Cardiac muscle cell (in vitro differentiated cells and primary cell): ENCODE results near the gene ACADSB. TPM values are rescaled to one million over a fixed set of nuclear protein-coding genes. Genes with fewer than 3 reads are reported as not detected.

Source experiments
- DNase-seq, 2 donors: peaks; one replicate each; pipeline versions ENCODE4 v3.0.0 to v3.0.0-alpha.2; 2010 to 2017; ENCODE audit warnings: low read depth in 1 of 2, low spot score in 1 of 2
- H3K27ac ChIP-seq: fragments of 200-600 bp; sonication (generic); 2 replicates; pipeline ENCODE4 v1.5.1; 2016
- H3K27me3 ChIP-seq: fragments of 200-600 bp; sonication (generic); 2 replicates; pipeline ENCODE4 v1.6.0; 2016; ENCODE audit warnings: control low read depth
- H3K36me3 ChIP-seq: fragments of 200-600 bp; sonication (generic); 2 replicates; pipeline ENCODE4 v1.5.1; 2016; ENCODE audit warnings: control low read depth
- H3K4me1 ChIP-seq: fragments of 200-600 bp; sonication (generic); 2 replicates; pipeline ENCODE4 v1.8.1; 2017; ENCODE audit warnings: low read depth, mild to moderate bottlenecking, mixed run types
- H3K4me3 ChIP-seq: fragments of 200-600 bp; sonication (generic); 2 replicates; pipeline ENCODE4 v1.5.1; 2016; ENCODE audit warnings: mild to moderate bottlenecking
- H3K9me3 ChIP-seq: fragments of 200-600 bp; sonication (generic); 2 replicates; pipeline ENCODE4 v1.5.1; 2017; ENCODE audit warnings: low read depth, mild to moderate bottlenecking, control low read depth
- CTCF ChIP-seq: IDR thresholded peaks from 2 replicates; pipeline ENCODE4 v1.5.1; 2012; ENCODE audit warnings: low read depth, mild to moderate bottlenecking, low read length
- polyA plus RNA-seq: library from polyadenylated mRNA; unstranded; fragments of >200 nt; fragmentation: Nextera tagmentation; extraction: Ambion mirVana; gene quantifications from 2 replicates; pipeline ENCODE4 v1.2.1, GENCODE V29; 2016
- total RNA-seq: library from RNA; depleted of rRNA; stranded (reverse); fragments of >200 nt; gene quantifications from 2 replicates; pipeline ENCODE4 v1.2.3, GENCODE V29; 2016

ACADSB gene
- total and polyA plus RNA-seq, 2 experiments from 2014 or later, result 14.3 to 16.0 TPM

GRCh38 chr10:122995936-122996335, 12.9 kb upstream of the ACADSB start:
- Histone ChIP-seq H3K27ac (no peak overlapping the region), H3K4me3 (no peak overlapping the region), H3K4me1 (no peaks in the 10 kb centered on the region), H3K36me3 (peaks cover 25% of the 10 kb centered on the region), H3K9me3 (no peaks in the 10 kb centered on the region), H3K27me3 (no peaks in the 10 kb centered on the region)
- no peak for DNase-seq
- no peak for TF ChIP-seq CTCF

- Histone ChIP-seq H3K9me3 (no peaks in the 10 kb centered on the region), H3K27ac (no peak overlapping the region), H3K27me3 (no peaks in the 10 kb centered on the region), H3K4me3 (no peak overlapping the region), H3K36me3 (peaks cover 17% of the 10 kb centered on the region), H3K4me1 (no peaks in the 10 kb centered on the region)
- no peak for DNase-seq
- TF ChIP-seq CTCF, result no peak
Observed at GRCh38 chr10:122997864-122998263, 10.9 kb upstream of the ACADSB start.

- H3K27ac ChIP-seq, result no peak overlapping the region
- H3K4me3 ChIP-seq, result no peak overlapping the region
- H3K4me1 ChIP-seq, result no peaks in the 10 kb centered on the region
- no peak for TF ChIP-seq CTCF
- no peaks in the 10 kb centered on the region for H3K9me3 ChIP-seq
- H3K27me3 ChIP-seq, result no peaks in the 10 kb centered on the region
- no peak for DNase-seq
- peaks cover 17% of the 10 kb centered on the region for H3K36me3 ChIP-seq
Observed at GRCh38 chr10:122998360-122998917, 10.4 kb upstream of the ACADSB start.

- DNase-seq, result no peak
- Histone ChIP-seq H3K4me3 (no peak overlapping the region), H3K27me3 (no peaks in the 10 kb centered on the region), H3K36me3 (peaks cover 12% of the 10 kb centered on the region), H3K4me1 (no peaks in the 10 kb centered on the region), H3K27ac (no peak overlapping the region), H3K9me3 (no peaks in the 10 kb centered on the region)
- no peak for TF ChIP-seq CTCF
Observed at GRCh38 chr10:122998934-122999333, 9.9 kb upstream of the ACADSB start.

GRCh38 chr10:122999347-122999746, 9.5 kb upstream of the ACADSB start:
- no peaks in the 10 kb centered on the region for H3K27me3 ChIP-seq
- no peak for DNase-seq
- no peak overlapping the region for H3K27ac ChIP-seq
- no peak for TF ChIP-seq CTCF
- H3K9me3 ChIP-seq, result no peaks in the 10 kb centered on the region
- H3K36me3 ChIP-seq, result peaks cover 9% of the 10 kb centered on the region
- no peaks in the 10 kb centered on the region for H3K4me1 ChIP-seq
- H3K4me3 ChIP-seq, result no peak overlapping the region
